GM12801 (cell line): Measurements from ENCODE around the gene KCNA10.

ENCODE experiments used
- TF ChIP-seq, protein P1 (sequence below): IDR thresholded peaks from one replicate; pipeline ENCODE4 v1.5.1; 2011; ENCODE audit warnings: control low read depth; ENCODE audit not compliant: insufficient read length; ENCODE audit errors: extremely low read depth

The KCNA10 gene

DNA sequence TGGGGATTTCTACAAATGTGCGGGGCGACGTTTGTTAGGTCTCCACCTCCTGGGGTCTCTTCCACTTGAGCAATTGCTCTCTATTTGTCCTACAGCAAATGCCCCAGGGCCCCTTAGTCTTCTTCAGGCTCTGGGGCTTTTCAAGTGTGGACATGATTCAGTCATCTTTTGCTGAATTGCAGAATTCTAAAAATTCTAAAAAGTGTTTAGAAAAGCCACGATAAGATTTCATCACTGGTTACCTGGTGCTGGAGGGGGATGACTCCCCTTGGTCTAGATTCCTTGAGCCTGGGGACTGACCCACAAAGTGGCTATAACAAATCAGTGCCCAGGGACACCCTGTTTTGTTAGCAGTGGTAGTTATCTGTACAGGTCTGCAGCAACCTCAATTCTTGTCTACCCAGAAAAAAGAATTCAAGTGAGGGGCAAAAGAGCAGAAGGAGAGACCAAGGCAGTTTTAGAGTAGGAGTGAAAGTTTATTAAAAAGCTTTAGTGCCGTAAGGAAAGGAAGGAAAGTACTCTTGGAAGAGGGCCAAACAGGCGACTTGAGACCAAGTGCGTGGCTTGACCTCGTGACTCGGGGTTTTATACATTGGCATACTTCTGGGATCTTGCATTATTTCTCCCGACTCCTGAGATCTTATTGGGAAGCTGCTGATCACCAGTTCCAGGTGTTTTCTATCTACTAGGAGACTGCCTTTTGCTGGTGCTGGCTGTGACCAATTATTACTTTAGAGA, 42.8 kb downstream of the KCNA10 start:
- TF ChIP-seq, protein P1, sequence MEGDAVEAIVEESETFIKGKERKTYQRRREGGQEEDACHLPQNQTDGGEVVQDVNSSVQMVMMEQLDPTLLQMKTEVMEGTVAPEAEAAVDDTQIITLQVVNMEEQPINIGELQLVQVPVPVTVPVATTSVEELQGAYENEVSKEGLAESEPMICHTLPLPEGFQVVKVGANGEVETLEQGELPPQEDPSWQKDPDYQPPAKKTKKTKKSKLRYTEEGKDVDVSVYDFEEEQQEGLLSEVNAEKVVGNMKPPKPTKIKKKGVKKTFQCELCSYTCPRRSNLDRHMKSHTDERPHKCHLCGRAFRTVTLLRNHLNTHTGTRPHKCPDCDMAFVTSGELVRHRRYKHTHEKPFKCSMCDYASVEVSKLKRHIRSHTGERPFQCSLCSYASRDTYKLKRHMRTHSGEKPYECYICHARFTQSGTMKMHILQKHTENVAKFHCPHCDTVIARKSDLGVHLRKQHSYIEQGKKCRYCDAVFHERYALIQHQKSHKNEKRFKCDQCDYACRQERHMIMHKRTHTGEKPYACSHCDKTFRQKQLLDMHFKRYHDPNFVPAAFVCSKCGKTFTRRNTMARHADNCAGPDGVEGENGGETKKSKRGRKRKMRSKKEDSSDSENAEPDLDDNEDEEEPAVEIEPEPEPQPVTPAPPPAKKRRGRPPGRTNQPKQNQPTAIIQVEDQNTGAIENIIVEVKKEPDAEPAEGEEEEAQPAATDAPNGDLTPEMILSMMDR: no peak

GRCh38 chr1:110475362-110476027, 43.5 kb downstream of the KCNA10 start:
- TF ChIP-seq, protein P1: no peak

DNA sequence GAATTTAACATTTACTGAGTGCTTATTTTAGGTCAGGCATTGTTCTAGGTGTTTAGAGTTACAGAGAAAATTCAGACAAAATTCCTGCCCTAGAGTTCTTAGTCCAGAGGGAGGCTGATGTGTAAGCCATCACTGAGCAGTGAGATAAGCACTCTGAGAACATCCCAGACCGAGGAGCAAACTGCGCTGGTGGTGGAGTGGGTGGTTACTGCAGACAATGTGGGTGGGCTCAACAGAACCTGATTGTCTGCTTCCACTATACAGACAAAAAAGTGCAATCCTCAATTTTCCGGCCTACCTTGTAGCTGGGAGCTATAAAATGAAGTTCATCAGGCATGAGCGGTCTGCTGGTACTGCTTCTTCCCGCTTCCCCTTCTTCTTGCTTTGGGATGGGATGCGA, 44.5 kb downstream of the KCNA10 start:
- TF ChIP-seq, protein P1: no peak

- TF ChIP-seq, protein P1: no peak
These were observed 46.4 kb downstream of the KCNA10 start for GRCh38 chr1:110472546-110472945.

- TF ChIP-seq, protein P1: no peak
These were observed 47.8 kb downstream of the KCNA10 start for GRCh38 chr1:110471131-110471530.
